B cell (primary cell): ENCODE results near the gene ETV3L. TPM values are rescaled to one million over a fixed set of nuclear protein-coding genes. Genes with fewer than 3 reads are reported as not detected.

Experiments used
- ATAC-seq: fragments of 200-7000 bp; cut with Tn5 transposase; one replicate; pipeline ENCODE4 v1.10.0; 2021; ENCODE audit warnings: low read depth, mild to moderate bottlenecking, moderate number of reproducible peaks, moderate library complexity
- CTCF ChIA-PET: fragments of 350-600 bp; sonication (Branson Sonifier 250); formaldehyde crosslinking; loops from one replicate; lab custom pipeline; 2021; ENCODE audit warnings: antibody characterized with exemption, inconsistent platforms; lab: Charles Lee
- POLR2A ChIA-PET: fragments of 350-600 bp; sonication (Branson Sonifier 250); formaldehyde crosslinking; loops from one replicate; lab custom pipeline; 2021; ENCODE audit warnings: antibody characterized with exemption; lab: Charles Lee
- DNase-seq: peaks from one replicate; pipeline ENCODE4 v3.0.0; 2013
- H2AFZ ChIP-seq: 2 replicates; pipeline ENCODE4 v1.6.1; 2012; ENCODE audit warnings: mild to moderate bottlenecking, low read depth, low read length; ENCODE audit not compliant: insufficient read depth, poor library complexity, severe bottlenecking
- H3K27ac ChIP-seq, 2 donors: 1 replicate in 1 of 2; 2 replicates in 1 of 2; pipeline ENCODE4 v1.5.1; 2012 to 2013; ENCODE audit warnings: low read length in 2 of 2, mild to moderate bottlenecking in 2 of 2, moderate library complexity in 1 of 2
- H3K27me3 ChIP-seq, 4 experiments: fragments of 200-600 bp in 1 of 4; sonication (generic) in 1 of 4; replicated peaks in 1 of 4; 1 replicate in 2 of 4; 2 replicates in 2 of 4; pipeline versions ENCODE4 v1.6.1 to v1.7.0; 2013 to 2016; ENCODE audit warnings: low read length in 3 of 4, mild to moderate bottlenecking in 2 of 4, mixed read lengths in 1 of 4, moderate library complexity in 1 of 4; ENCODE audit not compliant: insufficient read depth in 4 of 4, control insufficient read depth in 3 of 4; ENCODE audit errors: control extremely low read depth in 1 of 4
- H3K36me3 ChIP-seq, 2 experiments: replicated peaks in 1 of 2; 1 replicate in 1 of 2; 2 replicates in 1 of 2; pipeline versions ENCODE4 v1.6.1 to v1.7.1; 2013; ENCODE audit warnings: low read length in 1 of 2; ENCODE audit not compliant: insufficient read depth in 2 of 2, control insufficient read depth in 1 of 2; ENCODE audit errors: control extremely low read depth in 1 of 2, extremely low read depth in 1 of 2
- H3K4me1 ChIP-seq, 2 donors: fragments of 200-600 bp in 1 of 2; sonication (generic) in 1 of 2; 1 replicate in 1 of 2; 2 replicates in 1 of 2; pipeline versions ENCODE4 v1.5.1 to v1.6.1; 2013 to 2017; ENCODE audit warnings: low read length in 2 of 2; ENCODE audit not compliant: control insufficient read depth in 2 of 2, insufficient read depth in 2 of 2
- H3K4me2 ChIP-seq: replicated peaks from 2 replicates; pipeline ENCODE3; 2012; ENCODE audit warnings: mild to moderate bottlenecking, low read depth, low read length; ENCODE audit not compliant: poor library complexity, severe bottlenecking
- H3K4me3 ChIP-seq, 5 experiments: fragments of 200-600 bp in 1 of 5; sonication (generic) in 1 of 5; 1 replicate in 3 of 5; 2 replicates in 2 of 5; pipeline versions ENCODE4 v1.5.1 to v1.7.0; 2011 to 2016; ENCODE audit warnings: low read length in 4 of 5, mild to moderate bottlenecking in 4 of 5, low read depth in 2 of 5, control low read depth in 1 of 5, moderate library complexity in 1 of 5; ENCODE audit not compliant: insufficient read depth in 1 of 5; ENCODE audit errors: control extremely low read depth in 1 of 5, extremely low read depth in 1 of 5
- H3K79me2 ChIP-seq: fragments of 200-600 bp; sonication (generic); one replicate; pipeline ENCODE4 v1.6.0; 2016; ENCODE audit warnings: low read length; ENCODE audit not compliant: control insufficient read depth, insufficient read depth
- H3K9ac ChIP-seq: fragments of 200-600 bp; sonication (generic); 2 replicates; pipeline ENCODE4 v1.6.1; 2017; ENCODE audit warnings: mild to moderate bottlenecking, low read length, moderate library complexity
- H3K9me3 ChIP-seq, 3 donors: one replicate each; pipeline versions ENCODE4 v1.6.1 to v1.7.1; 2013; ENCODE audit warnings: low read length in 2 of 3; ENCODE audit not compliant: control insufficient read depth in 2 of 3, insufficient read depth in 1 of 3; ENCODE audit errors: control extremely low read depth in 1 of 3
- H4K20me1 ChIP-seq: 2 replicates; pipeline ENCODE4 v1.6.0; 2012; ENCODE audit warnings: mild to moderate bottlenecking, low read length; ENCODE audit not compliant: insufficient read depth, control insufficient read depth, poor library complexity, severe bottlenecking
- H3K27ac Mint-ChIP-seq: one replicate; pipeline ENCODE4 v1.8.0; 2021; ENCODE audit warnings: mixed read lengths
- H3K27me3 Mint-ChIP-seq: one replicate; pipeline ENCODE4 v1.8.0; 2021; ENCODE audit warnings: mixed read lengths
- H3K4me1 Mint-ChIP-seq: one replicate; pipeline ENCODE4 v1.8.0; 2021; ENCODE audit warnings: mixed read lengths
- H3K4me3 Mint-ChIP-seq: one replicate; pipeline ENCODE4 v1.8.0; 2021; ENCODE audit warnings: mixed read lengths
- H3K9me3 Mint-ChIP-seq: one replicate; pipeline ENCODE4 v1.8.0; 2022; ENCODE audit warnings: mixed read lengths; ENCODE audit not compliant: insufficient read depth
- CTCF ChIP-seq: fragments of 200-600 bp; IDR thresholded peaks from one replicate; pipeline ENCODE4 v1.8.0; 2022; ENCODE audit warnings: antibody characterized with exemption, mild to moderate bottlenecking
- EZH2 ChIP-seq: IDR thresholded peaks from 2 replicates; pipeline ENCODE4 v1.6.1; 2012; ENCODE audit warnings: borderline replicate concordance, low read depth, mild to moderate bottlenecking, moderate library complexity, low read length; ENCODE audit not compliant: insufficient read depth, poor library complexity, severe bottlenecking
- WGBS: methylation state at CpG from one replicate; pipeline ENCODE4 v1.1.5; 2013; ENCODE audit warnings: missing lambda C conversion rate; ENCODE audit not compliant: insufficient coverage; 5-methylcytosine and 5-hydroxymethylcytosine counted together
- intact Hi-C: fragments of 100-400 bp; cut with micrococcal nuclease; formaldehyde crosslinking; loops from one replicate; pipeline ENCODE4 v1.10.0; 2022
- polyA plus RNA-seq: library from polyadenylated mRNA; depleted of rRNA; stranded (reverse); fragments of >200 nt; gene quantifications from 2 replicates; pipeline ENCODE4 v1.2.3, GENCODE V29; 2012
- total RNA-seq, 2 donors: library from RNA; stranded (reverse); fragments of 120-200 nt in 1 of 2; gene quantifications; 1 replicate in 1 of 2; 2 replicates in 1 of 2; pipeline versions ENCODE4 v1.2.3 to v1.2.4, GENCODE V29; 2013 to 2022

The ETV3L gene
- total and polyA plus RNA-seq, 2 donors (not counting 1 experiment from before 2014, with no cell fraction given) = not detected

DNA sequence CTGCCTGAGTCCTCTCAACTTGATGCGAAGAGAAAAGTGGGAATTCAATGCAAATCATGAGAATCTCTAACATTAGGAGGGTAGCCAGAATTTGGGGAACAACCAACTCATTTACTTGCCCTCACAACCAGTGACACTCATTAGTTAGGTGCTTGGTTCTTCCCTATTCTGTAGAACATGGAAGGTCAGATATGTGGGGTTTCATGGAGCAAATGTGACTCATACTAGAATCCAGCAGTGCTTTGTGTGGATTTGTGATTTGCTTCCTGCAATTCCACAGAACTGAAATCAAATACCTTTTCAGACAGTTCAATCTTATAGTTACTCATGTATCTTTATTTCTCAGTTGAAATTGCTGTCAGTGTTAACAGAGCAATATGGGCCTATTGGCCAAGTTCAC, 45.5 kb upstream of the ETV3L start:
- CTCF ChIA-PET = interaction anchor here (1.5 kb wide), 1 partner anchor 11 kb away, joined by 6 read pairs; no protein-coding TSS in a partner anchor
- H3K27ac ChIP-seq = no peak overlapping the region
- Mint-ChIP-seq H3K9me3 (no peaks in the 10 kb centered on the region), H3K27ac (no peak overlapping the region), H3K4me1 (peaks cover 9% of the 10 kb centered on the region), H3K4me3 (no peak overlapping the region), H3K27me3 (peaks cover 12% of the 10 kb centered on the region)
- no peak overlapping the region for H3K4me2 ChIP-seq
- intact Hi-C loops = no loop called here
- H3K9ac ChIP-seq = no peak overlapping the region
- H3K4me3 ChIP-seq = no peak overlapping the region
- no peak for TF ChIP-seq EZH2
- no peaks in the 10 kb centered on the region for H4K20me1 ChIP-seq
- H3K36me3 ChIP-seq = no peaks in the 10 kb centered on the region
- no peaks in the 10 kb centered on the region for H3K79me2 ChIP-seq
- no peaks in the 10 kb centered on the region for H3K27me3 ChIP-seq
- no peak for DNase-seq
- H3K9me3 ChIP-seq = no peaks in the 10 kb centered on the region
- no CpG with 5 or more reads among the region's 1 CpG for WGBS
- H3K4me1 ChIP-seq = peaks cover 4 to 6% of the 10 kb centered on the region in 2 donors
- ATAC-seq = no peak
- POLR2A ChIA-PET = no interaction called here
- H2AFZ ChIP-seq = no peak overlapping the region

DNA sequence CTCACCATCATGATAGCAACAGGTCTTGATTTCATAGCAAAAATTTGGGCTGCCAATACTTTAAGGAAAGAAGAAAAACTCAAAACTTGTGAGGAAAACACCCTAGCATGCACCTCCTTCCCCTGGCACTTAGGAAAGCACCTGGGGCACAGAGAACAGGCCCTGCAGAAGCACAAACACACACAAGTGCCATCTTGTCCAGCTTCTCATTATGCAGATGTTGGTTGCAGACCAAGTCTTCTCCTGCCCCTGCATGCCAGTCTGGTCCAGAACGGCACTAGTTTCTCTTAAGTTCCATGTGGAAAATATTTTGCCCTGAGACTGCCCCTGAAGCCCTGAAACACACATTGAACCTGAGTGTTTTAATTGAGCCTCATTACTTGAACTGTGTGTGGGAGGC, 44.9 kb upstream of the ETV3L start:
- H3K4me3 Mint-ChIP-seq = no peak overlapping the region
- Histone ChIP-seq H3K27me3 (no peaks in the 10 kb centered on the region), H3K4me3 (no peak overlapping the region), H2AFZ (no peak overlapping the region), H3K9ac (no peak overlapping the region), H3K27ac (no peak overlapping the region), H3K4me1 (peaks cover 4 to 6% of the 10 kb centered on the region in 2 donors), H3K4me2 (no peak overlapping the region), H4K20me1 (no peaks in the 10 kb centered on the region), H3K36me3 (no peaks in the 10 kb centered on the region), H3K9me3 (no peaks in the 10 kb centered on the region), H3K79me2 (no peaks in the 10 kb centered on the region)
- DNase-seq (no peak), ATAC-seq (no peak)
- ChIA-PET CTCF (no interaction called here), POLR2A (no interaction called here)
- H3K27me3 Mint-ChIP-seq = peaks cover 12% of the 10 kb centered on the region
- no peaks in the 10 kb centered on the region for H3K9me3 Mint-ChIP-seq
- peaks cover 10% of the 10 kb centered on the region for H3K4me1 Mint-ChIP-seq
- intact Hi-C loops = no loop called here
- no peak overlapping the region for H3K27ac Mint-ChIP-seq
- 83% methylated on average over 1 of the region's 1 CpG for WGBS
- TF ChIP-seq EZH2 (no peak), CTCF (no peak)
